SK-N-SH (cell line): ENCODE measurements around the gene PLCB1. TPM values are rescaled to one million over a fixed set of nuclear protein-coding genes. Genes with fewer than 3 reads are reported as not detected.

ENCODE experiments used
- CTCF ChIA-PET: fragments of 300-600, 350-600 bp; formaldehyde crosslinking; extraction: SDS; loops from one replicate; lab custom pipeline; 2021; lab: Yijun Ruan, JAX
- POLR2A ChIA-PET: fragments of 350-600 bp; sonication (Branson Sonifier 250); formaldehyde crosslinking; extraction: SDS; loops from one replicate; lab custom pipeline; 2020; ENCODE audit warnings: antibody characterized with exemption, inconsistent platforms; lab: Yijun Ruan, JAX
- DNase-seq: peaks from one replicate; pipeline ENCODE4 v3.0.0; 2012
- H2AFZ ChIP-seq: fragments of 200-600 bp; sonication (generic); 2 replicates; pipeline ENCODE4 v1.8.1; 2016; ENCODE audit warnings: antibody characterized with exemption, mild to moderate bottlenecking, low read depth
- H3F3A ChIP-seq: fragments of 200-600 bp; sonication (generic); replicated peaks from 2 replicates; pipeline ENCODE3; 2016; ENCODE audit warnings: antibody characterized with exemption, mild to moderate bottlenecking; ENCODE audit not compliant: insufficient read depth
- H3K27ac ChIP-seq, 2 experiments: fragments of 200-500 bp in 1 of 2; fragments of 200-600 bp in 1 of 2; sonication (Bioruptor generic) in 1 of 2; sonication (generic), shearing (Covaris generic) in 1 of 2; 2 replicates each; pipeline versions ENCODE4 v1.5.1 to v1.6.1; 2014 to 2016; ENCODE audit warnings: low read depth in 2 of 2, inconsistent platforms in 1 of 2, low read length in 1 of 2, mild to moderate bottlenecking in 1 of 2, mixed read lengths in 1 of 2
- H3K27me3 ChIP-seq: fragments of 200-600 bp; sonication (generic), shearing (Covaris generic); 2 replicates; pipeline ENCODE4 v1.6.1; 2016; ENCODE audit warnings: mixed run types; ENCODE audit not compliant: insufficient read depth
- H3K36me3 ChIP-seq, 2 experiments: fragments of 200-500 bp in 1 of 2; fragments of 200-600 bp in 1 of 2; sonication (Bioruptor generic) in 1 of 2; sonication (generic) in 1 of 2; replicated peaks in 1 of 2; 2 replicates each; pipeline versions ENCODE3 to v1.5.1; 2014 to 2016; ENCODE audit warnings: low read length in 1 of 2, mild to moderate bottlenecking in 1 of 2; ENCODE audit not compliant: insufficient read depth in 2 of 2, control insufficient read depth in 1 of 2
- H3K4me1 ChIP-seq, 2 experiments: fragments of 200-500 bp in 1 of 2; fragments of 200-600 bp in 1 of 2; sonication (Bioruptor generic) in 1 of 2; sonication (generic), shearing (Covaris generic) in 1 of 2; 2 replicates each; pipeline versions ENCODE4 v1.5.1 to v1.6.1; 2014 to 2016; ENCODE audit warnings: low read depth in 1 of 2, low read length in 1 of 2, mixed run types in 1 of 2; ENCODE audit not compliant: insufficient read depth in 2 of 2, control insufficient read depth in 1 of 2
- H3K4me2 ChIP-seq: fragments of 200-600 bp; sonication (generic), shearing (Covaris generic); 2 replicates; pipeline ENCODE4 v1.6.1; 2017; ENCODE audit warnings: mixed run types
- H3K4me3 ChIP-seq, 2 experiments: fragments of 200-500 bp in 1 of 2; fragments of 200-600 bp in 1 of 2; sonication (Bioruptor generic) in 1 of 2; sonication (generic), shearing (Covaris generic) in 1 of 2; 2 replicates each; pipeline versions ENCODE4 v1.5.1 to v1.8.1; 2014 to 2016; ENCODE audit warnings: low read depth in 2 of 2, inconsistent platforms in 1 of 2, low read length in 1 of 2, mild to moderate bottlenecking in 1 of 2, mixed read lengths in 1 of 2, moderate library complexity in 1 of 2
- H3K79me2 ChIP-seq: fragments of 200-600 bp; sonication (generic); 2 replicates; pipeline ENCODE4 v1.8.1; 2017; ENCODE audit warnings: mild to moderate bottlenecking; ENCODE audit not compliant: insufficient read depth
- H3K9ac ChIP-seq: fragments of 200-600 bp; sonication (generic); 2 replicates; pipeline ENCODE4 v1.6.1; 2017; ENCODE audit warnings: mixed run types
- H3K9me2 ChIP-seq: fragments of 200-600 bp; sonication (generic); 2 replicates; pipeline ENCODE4 v1.6.1; 2017; ENCODE audit warnings: mixed run types
- H3K9me3 ChIP-seq: fragments of 200-600 bp; sonication (generic); 2 replicates; pipeline ENCODE4 v1.6.1; 2017; ENCODE audit warnings: mixed run types, mild to moderate bottlenecking, moderate library complexity
- H4K20me1 ChIP-seq: fragments of 200-600 bp; sonication (generic); 2 replicates; pipeline ENCODE4 v1.6.1; 2017; ENCODE audit warnings: mild to moderate bottlenecking, mixed run types; ENCODE audit not compliant: insufficient read depth
- ELF1 ChIP-seq: IDR thresholded peaks from 2 replicates; pipeline ENCODE4 v1.4.0; 2012
- EP300 ChIP-seq, 2 experiments: IDR thresholded peaks; 2 replicates each; pipeline versions ENCODE4 v1.4.0 to v1.6.1; 2012; ENCODE audit warnings: borderline replicate concordance in 1 of 2, low read depth in 1 of 2, low read length in 1 of 2
- FOSL2 ChIP-seq: IDR thresholded peaks from 2 replicates; pipeline ENCODE4 v1.4.0; 2012; ENCODE audit warnings: low read depth, mild to moderate bottlenecking, moderate library complexity, borderline replicate concordance
- FOXM1 ChIP-seq: IDR thresholded peaks from 2 replicates; pipeline ENCODE4 v1.4.0; 2012; ENCODE audit warnings: low read depth, mild to moderate bottlenecking
- IRF3 ChIP-seq: fragments of 150-350 bp; IDR thresholded peaks from 2 replicates; pipeline ENCODE4 v1.6.1; 2016; ENCODE audit warnings: mild to moderate bottlenecking, low read depth, low read length
- MXI1 ChIP-seq: IDR thresholded peaks from 2 replicates; pipeline ENCODE4 v1.6.1; 2012; ENCODE audit warnings: mild to moderate bottlenecking, low read depth, low read length, improper control_type of control experiment
- POLR2AphosphoS5 ChIP-seq: IDR thresholded peaks from 2 replicates; pipeline ENCODE4 v1.6.1; 2012; ENCODE audit warnings: low read depth, low read length
- RAD21 ChIP-seq: IDR thresholded peaks from 2 replicates; pipeline ENCODE4 v1.6.1; 2012; ENCODE audit warnings: mild to moderate bottlenecking, low read length
- RCOR1 ChIP-seq: fragments of 150-350 bp; IDR thresholded peaks from 2 replicates; pipeline ENCODE4 v1.6.1; 2017; ENCODE audit warnings: antibody characterized with exemption, low read length
- RFX5 ChIP-seq: IDR thresholded peaks from 2 replicates; pipeline ENCODE4 v1.6.1; 2012; ENCODE audit warnings: mild to moderate bottlenecking, improper control_type of control experiment, low read length
- RXRA ChIP-seq: IDR thresholded peaks from 2 replicates; pipeline ENCODE4 v1.4.0; 2012; ENCODE audit warnings: low read depth, mild to moderate bottlenecking, borderline replicate concordance
- TEAD4 ChIP-seq: IDR thresholded peaks from 2 replicates; pipeline ENCODE4 v1.4.0; 2012; ENCODE audit warnings: mild to moderate bottlenecking, borderline replicate concordance; ENCODE audit not compliant: insufficient read depth
- USF1 ChIP-seq: IDR thresholded peaks from 2 replicates; pipeline ENCODE4 v1.4.0; 2012; ENCODE audit warnings: low read depth, borderline replicate concordance
- WGBS: methylation state at CpG from one replicate; pipeline ENCODE4 v1.1.6; 2017; ENCODE audit warnings: low lambda C conversion rate; 5-methylcytosine and 5-hydroxymethylcytosine counted together
- polyA plus RNA-seq, 3 experiments: library from polyadenylated mRNA; depleted of rRNA; stranded (reverse); fragments of >200 nt; gene quantifications; 2 replicates each; pipeline ENCODE4 v1.2.3, GENCODE V29; 2012
- TF ChIP-seq, protein P1 (sequence below): fragments of 150-350 bp; IDR thresholded peaks from 2 replicates; pipeline ENCODE4 v1.6.1; 2017; ENCODE audit warnings: antibody characterized with exemption, low read length, low read depth, borderline replicate concordance
- TF ChIP-seq, protein P2 (sequence below): IDR thresholded peaks from 2 replicates; pipeline ENCODE4 v1.6.1; 2012; ENCODE audit warnings: mild to moderate bottlenecking, low read depth, low read length, moderate library complexity
- TF ChIP-seq, protein P3 (sequence below): IDR thresholded peaks from 2 replicates; pipeline ENCODE4 v1.4.0; 2012; ENCODE audit warnings: low read depth
- TF ChIP-seq, protein P4 (sequence below): IDR thresholded peaks from 2 replicates; pipeline ENCODE4; 2012

PLCB1 gene
- polyA plus RNA-seq, 1 of the 3 experiments (the other 2 are of a cell fraction) = 10.5 TPM

DNA sequence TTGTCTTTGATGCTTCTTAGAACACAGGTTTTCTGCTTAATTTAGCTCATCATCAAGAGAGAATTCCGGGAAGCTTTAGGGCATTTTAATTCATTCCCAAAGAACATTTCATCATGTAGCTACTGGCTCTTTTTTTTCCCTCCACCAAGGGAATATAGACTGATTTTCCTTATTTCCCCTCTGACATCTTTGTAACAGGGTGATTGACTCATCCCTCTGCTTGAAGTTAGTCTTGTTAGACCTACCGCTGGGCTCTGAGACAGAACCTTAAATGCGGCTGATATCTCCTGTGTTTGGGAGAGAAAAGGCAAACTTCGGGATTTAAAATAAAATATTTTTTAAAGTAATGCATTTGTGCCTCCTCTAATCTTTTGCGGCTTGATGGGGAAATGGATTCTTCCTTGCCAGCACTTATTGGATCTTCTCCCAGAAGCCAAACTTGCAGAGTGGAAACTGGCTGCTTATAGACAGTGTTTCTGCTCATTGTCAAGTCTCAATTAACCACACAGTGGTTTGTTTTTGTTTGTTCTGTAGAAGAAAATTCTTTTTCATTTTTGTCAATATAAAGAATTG lies 664.1 kb downstream of the PLCB1 start:
- Histone ChIP-seq H3K4me3 (no peak overlapping the region), H4K20me1 (no peaks in the 10 kb centered on the region), H3K27me3 (no peaks in the 10 kb centered on the region), H3K9me2 (no peaks in the 10 kb centered on the region), H3K9ac (no peak overlapping the region), H3K27ac (no peak overlapping the region)
- DNase-seq = no peak
- CTCF ChIA-PET = interaction anchor here (0.6 kb wide), 1 partner anchor 564 kb away, joined by 3 read pairs; no protein-coding TSS in a partner anchor
- WGBS = 84% methylated on average over 5 of the region's 5 CpGs
- TF ChIP-seq RAD21 (no peak), TEAD4 (no peak), RFX5 (no peak), RXRA (no peak), IRF3 (no peak), RCOR1 (no peak), USF1 (no peak), EP300 (IDR thresholded peaks at IDR 0.05; ENCODE audit: borderline replicate concordance in 1 of 2, low read depth in 1 of 2, low read length in 1 of 2) (no peak), FOSL2 (no peak), ELF1 (no peak), FOXM1 (no peak), POLR2AphosphoS5 (no peak), MXI1 (no peak)
- TF ChIP-seq, protein P1, sequence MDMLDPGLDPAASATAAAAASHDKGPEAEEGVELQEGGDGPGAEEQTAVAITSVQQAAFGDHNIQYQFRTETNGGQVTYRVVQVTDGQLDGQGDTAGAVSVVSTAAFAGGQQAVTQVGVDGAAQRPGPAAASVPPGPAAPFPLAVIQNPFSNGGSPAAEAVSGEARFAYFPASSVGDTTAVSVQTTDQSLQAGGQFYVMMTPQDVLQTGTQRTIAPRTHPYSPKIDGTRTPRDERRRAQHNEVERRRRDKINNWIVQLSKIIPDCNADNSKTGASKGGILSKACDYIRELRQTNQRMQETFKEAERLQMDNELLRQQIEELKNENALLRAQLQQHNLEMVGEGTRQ = no peak
- TF ChIP-seq, protein P2, sequence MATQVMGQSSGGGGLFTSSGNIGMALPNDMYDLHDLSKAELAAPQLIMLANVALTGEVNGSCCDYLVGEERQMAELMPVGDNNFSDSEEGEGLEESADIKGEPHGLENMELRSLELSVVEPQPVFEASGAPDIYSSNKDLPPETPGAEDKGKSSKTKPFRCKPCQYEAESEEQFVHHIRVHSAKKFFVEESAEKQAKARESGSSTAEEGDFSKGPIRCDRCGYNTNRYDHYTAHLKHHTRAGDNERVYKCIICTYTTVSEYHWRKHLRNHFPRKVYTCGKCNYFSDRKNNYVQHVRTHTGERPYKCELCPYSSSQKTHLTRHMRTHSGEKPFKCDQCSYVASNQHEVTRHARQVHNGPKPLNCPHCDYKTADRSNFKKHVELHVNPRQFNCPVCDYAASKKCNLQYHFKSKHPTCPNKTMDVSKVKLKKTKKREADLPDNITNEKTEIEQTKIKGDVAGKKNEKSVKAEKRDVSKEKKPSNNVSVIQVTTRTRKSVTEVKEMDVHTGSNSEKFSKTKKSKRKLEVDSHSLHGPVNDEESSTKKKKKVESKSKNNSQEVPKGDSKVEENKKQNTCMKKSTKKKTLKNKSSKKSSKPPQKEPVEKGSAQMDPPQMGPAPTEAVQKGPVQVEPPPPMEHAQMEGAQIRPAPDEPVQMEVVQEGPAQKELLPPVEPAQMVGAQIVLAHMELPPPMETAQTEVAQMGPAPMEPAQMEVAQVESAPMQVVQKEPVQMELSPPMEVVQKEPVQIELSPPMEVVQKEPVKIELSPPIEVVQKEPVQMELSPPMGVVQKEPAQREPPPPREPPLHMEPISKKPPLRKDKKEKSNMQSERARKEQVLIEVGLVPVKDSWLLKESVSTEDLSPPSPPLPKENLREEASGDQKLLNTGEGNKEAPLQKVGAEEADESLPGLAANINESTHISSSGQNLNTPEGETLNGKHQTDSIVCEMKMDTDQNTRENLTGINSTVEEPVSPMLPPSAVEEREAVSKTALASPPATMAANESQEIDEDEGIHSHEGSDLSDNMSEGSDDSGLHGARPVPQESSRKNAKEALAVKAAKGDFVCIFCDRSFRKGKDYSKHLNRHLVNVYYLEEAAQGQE = no peak
- TF ChIP-seq, protein P3, sequence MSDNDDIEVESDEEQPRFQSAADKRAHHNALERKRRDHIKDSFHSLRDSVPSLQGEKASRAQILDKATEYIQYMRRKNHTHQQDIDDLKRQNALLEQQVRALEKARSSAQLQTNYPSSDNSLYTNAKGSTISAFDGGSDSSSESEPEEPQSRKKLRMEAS = no peak
- TF ChIP-seq, protein P4, sequence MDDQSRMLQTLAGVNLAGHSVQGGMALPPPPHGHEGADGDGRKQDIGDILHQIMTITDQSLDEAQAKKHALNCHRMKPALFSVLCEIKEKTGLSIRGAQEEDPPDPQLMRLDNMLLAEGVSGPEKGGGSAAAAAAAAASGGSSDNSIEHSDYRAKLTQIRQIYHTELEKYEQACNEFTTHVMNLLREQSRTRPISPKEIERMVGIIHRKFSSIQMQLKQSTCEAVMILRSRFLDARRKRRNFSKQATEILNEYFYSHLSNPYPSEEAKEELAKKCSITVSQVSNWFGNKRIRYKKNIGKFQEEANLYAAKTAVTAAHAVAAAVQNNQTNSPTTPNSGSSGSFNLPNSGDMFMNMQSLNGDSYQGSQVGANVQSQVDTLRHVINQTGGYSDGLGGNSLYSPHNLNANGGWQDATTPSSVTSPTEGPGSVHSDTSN = no peak
- TF ChIP-seq, all 33 proteins: peak for 0
- Histone ChIP-seq H3K9me3 (no peaks in the 10 kb centered on the region), H3K79me2 (no peaks in the 10 kb centered on the region), H2AFZ (no peak overlapping the region), H3K4me2 (no peak overlapping the region), H3K36me3 (peaks cover 14 to 18% of the 10 kb centered on the region in 2 experiments), H3K4me1 (no peaks in the 10 kb centered on the region; a peak in 1 of 4 replicates), H3F3A (no peaks in the 10 kb centered on the region)
- POLR2A ChIA-PET = no interaction called here
